ENCODE data around the gene ANK3. TPM values are rescaled to one million over a fixed set of nuclear protein-coding genes. Genes with fewer than 3 reads are reported as not detected.

Gene ANK3
- polyA plus RNA-seq, 1 experiment = 1.6 TPM

DNA sequence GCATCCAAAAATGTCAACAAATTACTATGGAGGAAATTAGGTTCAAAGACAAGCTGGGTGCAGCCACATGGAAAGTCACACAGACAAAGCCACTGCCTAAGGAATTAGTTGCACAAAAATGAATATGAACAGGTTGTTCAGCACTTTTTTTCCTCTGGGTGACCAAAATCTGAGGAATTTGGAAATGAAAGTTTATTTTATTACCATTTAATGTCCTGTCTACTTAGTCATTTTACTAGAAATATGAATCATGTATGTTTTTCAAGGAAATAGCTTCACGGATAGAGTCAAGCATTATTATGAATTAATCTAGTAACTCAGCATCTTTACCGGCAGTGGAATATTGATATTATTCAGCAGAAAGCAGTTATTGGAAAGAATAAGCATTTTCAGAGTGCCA lies 106.3 kb downstream of the ANK3 start:
- Histone ChIP-seq H3K27ac (ENCODE audit: low read depth, low read length) (no peak overlapping the region), H3K9me3 (ENCODE audit: control insufficient read depth, insufficient read depth, low read length) (no peaks in the 10 kb centered on the region; the same call in 1 of the 2 replicates), H3K27me3 (ENCODE audit: control insufficient read depth, insufficient read depth, low read length) (no peaks in the 10 kb centered on the region), H3K4me3 (ENCODE audit: low read depth, low read length) (no peak overlapping the region)
- ChIA-PET CTCF (interaction anchor here (0.9 kb wide), 1 partner anchor 169 kb away, joined by 3 read pairs; no protein-coding TSS in a partner anchor), POLR2A (no interaction called here)
- TF ChIP-seq, protein P1, sequence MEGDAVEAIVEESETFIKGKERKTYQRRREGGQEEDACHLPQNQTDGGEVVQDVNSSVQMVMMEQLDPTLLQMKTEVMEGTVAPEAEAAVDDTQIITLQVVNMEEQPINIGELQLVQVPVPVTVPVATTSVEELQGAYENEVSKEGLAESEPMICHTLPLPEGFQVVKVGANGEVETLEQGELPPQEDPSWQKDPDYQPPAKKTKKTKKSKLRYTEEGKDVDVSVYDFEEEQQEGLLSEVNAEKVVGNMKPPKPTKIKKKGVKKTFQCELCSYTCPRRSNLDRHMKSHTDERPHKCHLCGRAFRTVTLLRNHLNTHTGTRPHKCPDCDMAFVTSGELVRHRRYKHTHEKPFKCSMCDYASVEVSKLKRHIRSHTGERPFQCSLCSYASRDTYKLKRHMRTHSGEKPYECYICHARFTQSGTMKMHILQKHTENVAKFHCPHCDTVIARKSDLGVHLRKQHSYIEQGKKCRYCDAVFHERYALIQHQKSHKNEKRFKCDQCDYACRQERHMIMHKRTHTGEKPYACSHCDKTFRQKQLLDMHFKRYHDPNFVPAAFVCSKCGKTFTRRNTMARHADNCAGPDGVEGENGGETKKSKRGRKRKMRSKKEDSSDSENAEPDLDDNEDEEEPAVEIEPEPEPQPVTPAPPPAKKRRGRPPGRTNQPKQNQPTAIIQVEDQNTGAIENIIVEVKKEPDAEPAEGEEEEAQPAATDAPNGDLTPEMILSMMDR (IDR thresholded peaks at IDR 0.05; ENCODE audit: low read depth, low read length) = no peak
- no peak for DNase-seq (ENCODE audit: low read depth, low spot score)

DNA sequence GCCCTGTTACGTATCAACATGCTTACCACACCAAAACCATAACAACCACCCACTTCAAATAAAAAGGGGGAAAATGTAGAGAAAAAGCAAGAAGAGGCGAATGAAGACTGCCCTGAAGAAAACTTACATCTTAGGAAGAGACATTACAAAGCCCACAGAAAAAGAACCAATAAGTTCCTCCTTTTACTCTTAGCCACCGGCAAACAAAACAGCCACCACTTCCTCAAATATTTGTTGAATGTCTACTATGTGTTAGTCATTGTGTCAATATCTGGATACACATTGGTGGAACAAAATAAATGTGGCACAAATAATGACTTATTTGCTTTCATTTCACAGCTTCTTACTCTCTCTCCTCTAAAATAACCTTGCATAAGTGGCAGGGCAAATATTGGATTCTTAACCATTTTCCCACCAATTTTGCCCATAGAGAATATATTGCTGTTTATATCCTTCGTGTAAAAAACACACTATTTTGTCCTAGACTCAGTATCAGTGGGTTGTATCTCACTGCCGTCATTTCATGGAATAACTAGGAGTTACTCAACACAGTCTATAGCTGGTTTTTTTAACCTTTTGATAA lies 106.8 kb downstream of the ANK3 start:
- CTCF ChIA-PET = interaction anchor here (0.9 kb wide), 1 partner anchor 168 kb away, joined by 3 read pairs; no protein-coding TSS in a partner anchor
- Histone ChIP-seq H3K4me3 (ENCODE audit: low read depth, low read length) (no peak overlapping the region), H3K27me3 (ENCODE audit: control insufficient read depth, insufficient read depth, low read length) (no peaks in the 10 kb centered on the region), H3K9me3 (ENCODE audit: control insufficient read depth, insufficient read depth, low read length) (no peaks in the 10 kb centered on the region; the same call in 1 of the 2 replicates), H3K27ac (ENCODE audit: low read depth, low read length) (no peak overlapping the region)
- TF ChIP-seq, protein P1 (IDR thresholded peaks at IDR 0.05; ENCODE audit: low read depth, low read length) = no peak
- DNase-seq (ENCODE audit: low read depth, low spot score) = no peak
- POLR2A ChIA-PET = no interaction called here

DNA sequence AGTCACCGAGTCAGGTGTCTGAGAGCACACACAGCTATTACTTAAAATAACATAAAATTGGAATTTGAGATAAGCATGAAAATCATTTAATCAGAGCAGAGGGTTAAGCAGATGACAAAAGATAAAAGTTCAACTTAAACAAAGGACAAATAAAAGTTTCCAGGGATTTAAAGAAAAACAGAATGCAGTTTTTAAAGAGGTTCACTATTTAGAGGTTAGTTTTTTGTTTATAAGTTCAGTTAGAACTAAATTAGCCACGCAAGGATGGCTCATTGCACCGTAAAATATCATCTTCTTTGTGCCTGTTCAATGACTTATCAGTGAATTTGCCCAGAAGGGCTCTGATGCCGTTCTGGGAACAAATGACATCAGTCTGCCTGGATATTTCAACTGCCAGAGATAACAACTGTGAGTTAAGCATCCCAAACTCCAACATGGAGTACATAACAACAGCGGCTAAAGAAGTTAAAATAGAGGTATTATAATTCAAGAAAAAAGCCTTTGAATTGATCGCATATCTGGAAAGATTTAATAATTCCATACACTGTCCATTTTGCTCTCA lies 107.8 kb downstream of the ANK3 start:
- POLR2A ChIA-PET = no interaction called here

DNA sequence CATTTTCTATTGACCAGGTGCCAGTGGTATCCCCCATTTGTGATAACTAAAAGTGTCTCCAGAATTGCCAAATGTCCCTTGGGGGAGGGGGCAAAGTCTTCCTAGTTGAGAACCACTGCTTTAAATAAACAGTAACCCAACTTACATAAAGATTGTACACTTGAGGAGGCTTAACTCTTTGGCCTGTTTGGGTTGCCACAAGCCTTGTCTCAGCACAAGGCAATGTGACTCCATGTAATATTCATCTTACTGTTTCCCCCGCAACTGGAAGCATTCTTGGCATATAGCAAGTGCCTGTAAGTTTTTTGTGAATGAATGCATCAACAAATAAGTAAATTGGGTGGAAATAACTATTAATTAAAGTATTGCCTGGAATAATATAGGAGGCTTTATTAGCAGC lies 108.3 kb downstream of the ANK3 start:
- no peak overlapping the region for H3K27ac ChIP-seq (ENCODE audit: low read depth, low read length)
- no peak for DNase-seq (ENCODE audit: low read depth, low spot score)
- no peaks in the 10 kb centered on the region for H3K27me3 ChIP-seq (ENCODE audit: control insufficient read depth, insufficient read depth, low read length)
- TF ChIP-seq, protein P1 (IDR thresholded peaks at IDR 0.05; ENCODE audit: low read depth, low read length) = no peak
- ChIA-PET CTCF (no interaction called here), POLR2A (no interaction called here)
- no peaks in the 10 kb centered on the region; the same call in 1 of the 2 replicates for H3K9me3 ChIP-seq (ENCODE audit: control insufficient read depth, insufficient read depth, low read length)
- H3K4me3 ChIP-seq (ENCODE audit: low read depth, low read length) = no peak overlapping the region

More for the DNA sequence above, 107.8 kb downstream of the ANK3 start:
- TF ChIP-seq, protein P1 (IDR thresholded peaks at IDR 0.05; ENCODE audit: low read depth, low read length) = no peak
- no peaks in the 10 kb centered on the region for H3K27me3 ChIP-seq (ENCODE audit: control insufficient read depth, insufficient read depth, low read length)
- DNase-seq (ENCODE audit: low read depth, low spot score) = no peak
- H3K9me3 ChIP-seq (ENCODE audit: control insufficient read depth, insufficient read depth, low read length) = no peaks in the 10 kb centered on the region; the same call in 1 of the 2 replicates
- H3K27ac ChIP-seq (ENCODE audit: low read depth, low read length) = no peak overlapping the region
- no peak overlapping the region for H3K4me3 ChIP-seq (ENCODE audit: low read depth, low read length)
- CTCF ChIA-PET = no interaction called here

- TF ChIP-seq, protein P1 (IDR thresholded peaks at IDR 0.05; ENCODE audit: low read depth, low read length) = no peak
- Histone ChIP-seq H3K27ac (ENCODE audit: low read depth, low read length) (no peak overlapping the region), H3K9me3 (ENCODE audit: control insufficient read depth, insufficient read depth, low read length) (no peaks in the 10 kb centered on the region; the same call in 1 of the 2 replicates), H3K27me3 (ENCODE audit: control insufficient read depth, insufficient read depth, low read length) (no peaks in the 10 kb centered on the region), H3K4me3 (ENCODE audit: low read depth, low read length) (no peak overlapping the region)
- ChIA-PET CTCF (no interaction called here), POLR2A (no interaction called here)
- DNase-seq (ENCODE audit: low read depth, low spot score) = no peak
These were observed 109.2 kb downstream of the ANK3 start for GRCh38 chr10:60280475-60280874.
